ENCODE data around the gene PRICKLE1. TPM values are rescaled to one million over a fixed set of nuclear protein-coding genes. Genes with fewer than 3 reads are reported as not detected.

Gene PRICKLE1
- total and polyA plus RNA-seq, 2 of the 4 experiments (the other 2 are of a cell fraction) = 21.3 to 21.7 TPM

DNA sequence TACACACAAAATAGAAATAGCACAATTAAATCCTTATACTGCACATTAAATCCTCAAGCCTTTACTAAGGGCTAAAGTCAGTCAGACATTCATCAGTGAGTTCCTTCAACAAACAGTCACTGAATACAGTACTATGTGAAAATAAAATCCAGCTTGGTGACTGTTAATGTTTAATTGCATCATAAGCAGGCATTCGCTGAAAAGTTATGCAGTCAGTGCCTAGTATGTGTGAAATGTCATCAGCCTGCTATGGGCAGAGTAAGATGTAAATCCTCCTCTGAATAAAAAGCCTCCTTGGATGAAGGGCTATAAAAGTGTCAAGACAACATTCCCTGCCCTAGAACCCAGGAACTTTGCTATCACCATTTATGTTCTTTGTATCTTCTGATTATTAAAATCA is 116.4 kb downstream of the PRICKLE1 start:
- H3K79me1 ChIP-seq (ENCODE audit: low read depth in 1 of 2, low read length in 2 of 2) = peaks cover 12 to 64% of the 10 kb centered on the region in 2 experiments
- intact Hi-C loops (cut with micrococcal nuclease) = no loop called here
- peak overlapping the region; percentile 70 for H3K27ac ChIP-seq (ENCODE audit: insufficient read depth, low read length)
- H3K18ac ChIP-seq (ENCODE audit: low read depth, low read length) = no peak overlapping the region; the same call in 1 of the 2 replicates
- ATAC-seq (ENCODE audit: low read depth) (peak; percentile 62), DNase-seq (peak; percentile 84)
- ChIA-PET POLR2A (ENCODE audit: unreplicated experiment) (no interaction called here), CTCF (interaction anchor here (1.9 kb wide), 1 partner anchor 10 kb away, joined by 8 read pairs; no protein-coding TSS in a partner anchor)
- peak overlapping the region; percentile 78 for H2BK5ac ChIP-seq (ENCODE audit: low read depth, low read length, poor library complexity, severe bottlenecking)
- no TSS peak for BruUV-seq (replicated peaks)
- in situ Hi-C loops (cut with MboI; ENCODE audit: low sequenced_read_pairs) = no loop called here
- peak overlapping the region; percentile 22; the same call in 1 of the 2 replicates for H3K4me2 ChIP-seq (ENCODE audit: low read depth, low read length)
- peaks cover 19% of the 10 kb centered on the region for H3K9me1 ChIP-seq (ENCODE audit: insufficient read depth, low read length)
- WGBS, 2 experiments (ENCODE audit: extremely low coverage in 2 of 2, insufficient read length in 1 of 2) = no CpG with 5 or more reads among the region's 1 CpG
- no peak overlapping the region for H2BK20ac ChIP-seq (ENCODE audit: low read depth, low read length)
- 0 out of 3 replicates have a peak overlapping the region, but pooled peaks have one; percentile 23 for H2BK15ac ChIP-seq (ENCODE audit: low read depth, low read length)
- peaks cover 11% of the 10 kb centered on the region; the same call in 1 of the 2 replicates for H4K20me1 ChIP-seq (ENCODE audit: insufficient read depth, low read length)
- H3K9ac ChIP-seq (ENCODE audit: low read depth, low read length) = peak overlapping the region; percentile 61; the same call in 1 of the 2 replicates
- dilution Hi-C loops (cut with HindIII; ENCODE audit: low sequenced_read_pairs, unreplicated experiment) = no loop called here
- TF ChIP-seq MAZ (IDR thresholded peaks at IDR 0.05; ENCODE audit: borderline replicate concordance, low read depth, low read length) = no peak
- TF ChIP-seq, protein P1, sequence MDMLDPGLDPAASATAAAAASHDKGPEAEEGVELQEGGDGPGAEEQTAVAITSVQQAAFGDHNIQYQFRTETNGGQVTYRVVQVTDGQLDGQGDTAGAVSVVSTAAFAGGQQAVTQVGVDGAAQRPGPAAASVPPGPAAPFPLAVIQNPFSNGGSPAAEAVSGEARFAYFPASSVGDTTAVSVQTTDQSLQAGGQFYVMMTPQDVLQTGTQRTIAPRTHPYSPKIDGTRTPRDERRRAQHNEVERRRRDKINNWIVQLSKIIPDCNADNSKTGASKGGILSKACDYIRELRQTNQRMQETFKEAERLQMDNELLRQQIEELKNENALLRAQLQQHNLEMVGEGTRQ (IDR thresholded peaks at IDR 0.05; ENCODE audit: low read depth, low read length) = no peak
- peak; percentile 97 for TF ChIP-seq CEBPB (IDR thresholded peaks at IDR 0.05; ENCODE audit: low read depth, low read length)
- TF ChIP-seq MXI1 (IDR thresholded peaks at IDR 0.05; ENCODE audit: borderline replicate concordance, low read depth, low read length) = no peak
- no peak for TF ChIP-seq CHD1 (IDR thresholded peaks at IDR 0.05; ENCODE audit: low read depth, low read length)
- no peak for TF ChIP-seq RAD21 (IDR thresholded peaks at IDR 0.05; ENCODE audit: low read length)
- TF ChIP-seq MAFK (IDR thresholded peaks at IDR 0.05; ENCODE audit: low read depth, low read length) = no peak
- no peak for TF ChIP-seq RCOR1 (IDR thresholded peaks at IDR 0.05; ENCODE audit: insufficient replicate concordance, low read length)
- TF ChIP-seq FOS (IDR thresholded peaks at IDR 0.05; ENCODE audit: low read depth, low read length) = 0 out of 2 replicates have a peak, but pooled peaks have one; percentile 21
- TF ChIP-seq SMC3 (IDR thresholded peaks at IDR 0.05; ENCODE audit: low read depth, low read length) = no peak
- TF ChIP-seq BHLHE40 (IDR thresholded peaks at IDR 0.05; ENCODE audit: low read depth, low read length) = no peak
- H4K8ac ChIP-seq (ENCODE audit: low read depth in 2 of 2, low read length in 2 of 2) = peak overlapping the region in 1 of 2 experiments; percentile 41; a peak in 2 of 4 replicates
- no peak overlapping the region for H4K5ac ChIP-seq (ENCODE audit: low read depth, low read length)
- no peaks in the 10 kb centered on the region for H3K9me3 ChIP-seq (ENCODE audit: control insufficient read depth, insufficient read depth, low read length)
- peak overlapping the region; percentile 63; the same call in 1 of the 2 replicates for H3K4ac ChIP-seq (ENCODE audit: low read depth, low read length)
- no peak overlapping the region for H3K4me3 ChIP-seq (ENCODE audit: insufficient read depth, low read depth, low read length)
- no peak overlapping the region for H2AK5ac ChIP-seq (ENCODE audit: low read depth, low read length)
- H2AK9ac ChIP-seq (replicated peaks; ENCODE audit: low read depth, low read length, poor library complexity) = no peak overlapping the region
- H3K23ac ChIP-seq (ENCODE audit: low read depth, low read length) = peak overlapping the region; percentile 72; the same call in 1 of the 2 replicates
- H3K56ac ChIP-seq (ENCODE audit: extremely low read depth, insufficient read depth, low read length) = peak overlapping the region; percentile 32; the same call in 1 of the 2 replicates
- no peak overlapping the region for H2AFZ ChIP-seq (replicated peaks; ENCODE audit: low read length, poor library complexity)
- peak overlapping the region; percentile 3; the same call in 1 of the 2 replicates for H2BK120ac ChIP-seq (ENCODE audit: low read depth, low read length)
- H4K91ac ChIP-seq (ENCODE audit: insufficient read depth, low read depth, low read length) = peak overlapping the region; percentile 21; the same call in 1 of the 2 replicates
- H3K36me3 ChIP-seq (ENCODE audit: control insufficient read depth, insufficient read depth, low read length) = peaks cover 12% of the 10 kb centered on the region
- H3K27me3 ChIP-seq (ENCODE audit: control insufficient read depth, insufficient read depth, low read length) = no peaks in the 10 kb centered on the region
- H3K4me1 ChIP-seq (ENCODE audit: control insufficient read depth, insufficient read depth, low read length) = peaks cover 15% of the 10 kb centered on the region
- H3K14ac ChIP-seq (replicated peaks; ENCODE audit: low read depth, low read length) = peak overlapping the region; percentile 33; the same call in 1 of the 2 replicates
